HepG2 (cell line): ENCODE measurements around the gene CFAP97. TPM values are rescaled to one million over a fixed set of nuclear protein-coding genes. Genes with fewer than 3 reads are reported as not detected.

Source experiments
- ATF7-NPFF ChIP-seq: sonication (generic); formaldehyde crosslinking; IDR thresholded peaks from 2 replicates; pipeline ENCODE4 v1.8.1; 2023; ENCODE audit warnings: mild to moderate bottlenecking, low read depth, missing genetic modification reagents, moderate library complexity
- HOXA5 ChIP-seq: sonication (generic); formaldehyde crosslinking; IDR thresholded peaks from 2 replicates; pipeline ENCODE4 v1.4.0; 2020; ENCODE audit warnings: missing genetic modification reagents
- ISX ChIP-seq: sonication (generic); formaldehyde crosslinking; conservative IDR thresholded peaks from 2 replicates; pipeline ENCODE4 v1.5.0; 2020; ENCODE audit warnings: missing genetic modification reagents
- LCORL ChIP-seq, 2 experiments: fragments of 450-650 bp in 1 of 2; sonication (generic) in 1 of 2; formaldehyde crosslinking in 1 of 2; IDR thresholded peaks; 2 replicates each; pipeline versions ENCODE4 v1.5.0 to v1.6.1; 2017 to 2020; ENCODE audit warnings: antibody characterized with exemption in 1 of 2, missing genetic modification reagents in 1 of 2
- MEIS2 ChIP-seq: sonication (generic); formaldehyde crosslinking; IDR thresholded peaks from 2 replicates; pipeline ENCODE4 v1.9.0; 2021; ENCODE audit warnings: mild to moderate bottlenecking, missing genetic modification reagents
- NFE2L1 ChIP-seq: sonication (generic); formaldehyde crosslinking; IDR thresholded peaks from 2 replicates; pipeline ENCODE4 v1.4.0; 2020; ENCODE audit warnings: missing genetic modification reagents, mild to moderate bottlenecking, borderline replicate concordance
- NFE2L2 ChIP-seq: fragments of 150-350 bp; IDR thresholded peaks from 2 replicates; pipeline ENCODE4 v1.6.1; 2014; ENCODE audit warnings: low read length
- NFKBIZ ChIP-seq: IDR thresholded peaks from 2 replicates; pipeline ENCODE4 v1.6.1; 2018; ENCODE audit warnings: missing genetic modification reagents, missing compliant biosample characterization
- PAF1 ChIP-seq: IDR thresholded peaks from 2 replicates; pipeline ENCODE4 v1.6.1; 2016; ENCODE audit warnings: missing genetic modification reagents, missing compliant biosample characterization
- REPIN1 ChIP-seq: sonication (generic); formaldehyde crosslinking; IDR thresholded peaks from 2 replicates; pipeline ENCODE4 v1.8.0; 2022; ENCODE audit warnings: missing genetic modification reagents, low read depth, mild to moderate bottlenecking, borderline replicate concordance
- SMC3 ChIP-seq: IDR thresholded peaks from 2 replicates; pipeline ENCODE4 v1.6.1; 2011; ENCODE audit warnings: low read length, improper control_type of control experiment
- ZBTB49 ChIP-seq: sonication (generic); formaldehyde crosslinking; IDR thresholded peaks from 2 replicates; pipeline ENCODE4 v1.4.0; 2020; ENCODE audit warnings: missing genetic modification reagents, borderline replicate concordance
- ZFP36 ChIP-seq: fragments of 150-350 bp; IDR thresholded peaks from 2 replicates; pipeline ENCODE4 v1.6.1; 2018; ENCODE audit warnings: borderline replicate concordance, low read length, low read depth; ENCODE audit not compliant: partially characterized antibody
- ZFP36L1 ChIP-seq: sonication (generic); formaldehyde crosslinking; IDR thresholded peaks from 2 replicates; pipeline ENCODE4 v1.8.0; 2022; ENCODE audit warnings: mild to moderate bottlenecking, missing genetic modification reagents, moderate library complexity
- ZNF225 ChIP-seq: sonication (generic); formaldehyde crosslinking; IDR thresholded peaks from 2 replicates; pipeline ENCODE4 v1.4.0; 2020; ENCODE audit warnings: mild to moderate bottlenecking, missing genetic modification reagents
- ZNF468 ChIP-seq: sonication (generic); formaldehyde crosslinking; IDR thresholded peaks from 2 replicates; pipeline ENCODE4 v1.8.0; 2022; ENCODE audit warnings: mild to moderate bottlenecking, moderate library complexity, missing genetic modification reagents
- ZNF576 ChIP-seq: sonication (generic); formaldehyde crosslinking; IDR thresholded peaks from 2 replicates; pipeline ENCODE4 v1.4.0; 2020; ENCODE audit warnings: mild to moderate bottlenecking, missing genetic modification reagents
- ZNF616 ChIP-seq: sonication (generic); formaldehyde crosslinking; IDR thresholded peaks from 2 replicates; pipeline ENCODE4 v1.5.0; 2020; ENCODE audit warnings: low read depth, mild to moderate bottlenecking, missing genetic modification reagents
- ZNF775 ChIP-seq: sonication (generic); formaldehyde crosslinking; IDR thresholded peaks from 2 replicates; pipeline ENCODE4 v1.4.0; 2020; ENCODE audit warnings: missing genetic modification reagents, mild to moderate bottlenecking, moderate library complexity, borderline replicate concordance
- ZNF83 ChIP-seq: sonication (generic); formaldehyde crosslinking; IDR thresholded peaks from 2 replicates; pipeline ENCODE4 v1.4.0; 2020; ENCODE audit warnings: missing genetic modification reagents, mild to moderate bottlenecking, borderline replicate concordance
- ZNF878 ChIP-seq: sonication (generic); formaldehyde crosslinking; IDR thresholded peaks from 2 replicates; pipeline ENCODE4 v1.8.1; 2023; ENCODE audit warnings: mild to moderate bottlenecking, missing genetic modification reagents, moderate library complexity
- ZSCAN5A ChIP-seq: sonication (generic); formaldehyde crosslinking; IDR thresholded peaks from 2 replicates; pipeline ENCODE4 v1.8.0; 2022; ENCODE audit warnings: mild to moderate bottlenecking, missing genetic modification reagents, borderline replicate concordance
- polyA plus RNA-seq, 8 experiments: library from polyadenylated mRNA; depleted of rRNA in 3 of 8; stranded (reverse) in 7 of 8; unstranded in 1 of 8; fragments of >200 nt; fragmentation: Illumina TruSeq in 4 of 8; extraction: Trizol in 4 of 8; gene quantifications; 2 replicates each; pipeline versions ENCODE4 v1.2.1 to v1.2.3, GENCODE V29; 2011 to 2016; ENCODE audit warnings: low read depth in 4 of 8, missing spikeins in 1 of 8, mixed read lengths in 1 of 8; ENCODE audit not compliant: insufficient read depth in 1 of 8
- total RNA-seq, 5 experiments: library from RNA; depleted of rRNA; stranded (reverse); fragments of >200 nt; fragmentation: Illumina TruSeq; extraction: Trizol; gene quantifications; 2 replicates each; pipeline ENCODE4 v1.2.3, GENCODE V29; 2016; ENCODE audit warnings: low read depth in 1 of 5
- TF ChIP-seq, protein P1 (sequence below): sonication (generic); formaldehyde crosslinking; IDR thresholded peaks from 2 replicates; pipeline ENCODE4 v1.8.0; 2023; ENCODE audit warnings: mild to moderate bottlenecking, missing genetic modification reagents
- TF ChIP-seq, protein P2 (sequence below): sonication (generic); formaldehyde crosslinking; IDR thresholded peaks from 2 replicates; pipeline ENCODE4 v1.5.0; 2020; ENCODE audit warnings: missing genetic modification reagents

The CFAP97 gene
- total and polyA plus RNA-seq, 2 of the 13 experiments (the other 11 are each of a cell fraction or from before 2014, with no cell fraction given), result 32.1 to 44.4 TPM

- TF ChIP-seq, protein P1, sequence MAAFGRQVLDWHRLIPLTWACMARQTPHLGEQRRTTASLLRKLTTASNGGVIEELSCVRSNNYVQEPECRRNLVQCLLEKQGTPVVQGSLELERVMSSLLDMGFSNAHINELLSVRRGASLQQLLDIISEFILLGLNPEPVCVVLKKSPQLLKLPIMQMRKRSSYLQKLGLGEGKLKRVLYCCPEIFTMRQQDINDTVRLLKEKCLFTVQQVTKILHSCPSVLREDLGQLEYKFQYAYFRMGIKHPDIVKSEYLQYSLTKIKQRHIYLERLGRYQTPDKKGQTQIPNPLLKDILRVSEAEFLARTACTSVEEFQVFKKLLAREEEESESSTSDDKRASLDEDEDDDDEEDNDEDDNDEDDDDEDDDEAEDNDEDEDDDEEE (CRISPR knock-in tag), result no peak
- TF ChIP-seq ZFP36, result no peak
- TF ChIP-seq ZNF225 (CRISPR knock-in tag), result no peak
- no peak for TF ChIP-seq ISX (CRISPR knock-in tag)
- no peak for TF ChIP-seq NFKBIZ (CRISPR knock-in tag)
- TF ChIP-seq PAF1 (CRISPR knock-in tag), result no peak
- no peak for TF ChIP-seq ZNF576 (CRISPR knock-in tag)
- TF ChIP-seq ZNF775, result no peak
- no peak for TF ChIP-seq HOXA5
- TF ChIP-seq ZNF468 (CRISPR knock-in tag), result no peak
- no peak for TF ChIP-seq SMC3
- TF ChIP-seq ATF7-NPFF, result peak; percentile 80
- no peak for TF ChIP-seq ZNF616
- TF ChIP-seq NFE2L2, result no peak
- no peak for TF ChIP-seq ZBTB49 (CRISPR knock-in tag)
- peak; percentile 72; the same call in 1 of the 2 replicates for TF ChIP-seq ZFP36L1
- TF ChIP-seq LCORL (IDR thresholded peaks at IDR 0.05), result no peak
- TF ChIP-seq LCORL (CRISPR knock-in tag; IDR thresholded peaks at IDR 0.05), result no peak
- no peak for TF ChIP-seq NFE2L1 (CRISPR knock-in tag)
- no peak for TF ChIP-seq ZSCAN5A
- TF ChIP-seq ZNF83 (CRISPR knock-in tag), result no peak
- TF ChIP-seq MEIS2 (CRISPR knock-in tag), result peak; percentile 71; the same call in 1 of the 2 replicates
- TF ChIP-seq REPIN1 (CRISPR knock-in tag), result no peak
- TF ChIP-seq ZNF878 (CRISPR knock-in tag), result no peak; the same call in 1 of the 2 replicates
- TF ChIP-seq, protein P2, sequence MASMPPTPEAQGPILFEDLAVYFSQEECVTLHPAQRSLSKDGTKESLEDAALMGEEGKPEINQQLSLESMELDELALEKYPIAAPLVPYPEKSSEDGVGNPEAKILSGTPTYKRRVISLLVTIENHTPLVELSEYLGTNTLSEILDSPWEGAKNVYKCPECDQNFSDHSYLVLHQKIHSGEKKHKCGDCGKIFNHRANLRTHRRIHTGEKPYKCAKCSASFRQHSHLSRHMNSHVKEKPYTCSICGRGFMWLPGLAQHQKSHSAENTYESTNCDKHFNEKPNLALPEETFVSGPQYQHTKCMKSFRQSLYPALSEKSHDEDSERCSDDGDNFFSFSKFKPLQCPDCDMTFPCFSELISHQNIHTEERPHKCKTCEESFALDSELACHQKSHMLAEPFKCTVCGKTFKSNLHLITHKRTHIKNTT (CRISPR knock-in tag), result no peak
Observed at GRCh38 chr4:185203486-185204237, at the start of gene CFAP97 (continued).
